K562 (cell line): Measurements from ENCODE around the gene LYSMD4.

Experiments used
- BRCA1 ChIP-seq, 2 experiments: fragments of 450-650 bp in 1 of 2; sonication (generic) in 1 of 2; formaldehyde crosslinking in 1 of 2; IDR thresholded peaks; 2 replicates each; pipeline versions ENCODE4 v1.5.0 to v1.6.1; 2017 to 2020; ENCODE audit warnings: mild to moderate bottlenecking in 1 of 2, missing genetic modification reagents in 1 of 2
- ERF ChIP-seq: fragments of 450-650 bp; formaldehyde crosslinking; IDR thresholded peaks from 2 replicates; pipeline ENCODE4 v1.4.0; 2020; ENCODE audit warnings: mild to moderate bottlenecking, mixed read lengths
- ETS1 ChIP-seq: conservative IDR thresholded peaks from 2 replicates; pipeline ENCODE4 v1.6.1; 2011; ENCODE audit warnings: low read depth, mild to moderate bottlenecking, low read length; ENCODE audit not compliant: control insufficient read depth
- HNRNPH1 ChIP-seq: fragments of 200-400 bp; formaldehyde crosslinking; optimal IDR thresholded peaks from 2 replicates; pipeline ENCODE3; 2017; ENCODE audit warnings: low read depth, mild to moderate bottlenecking, low read length, moderate library complexity
- KDM5B ChIP-seq: fragments of 200-600 bp; sonication (generic); IDR thresholded peaks from 2 replicates; pipeline ENCODE4 v1.6.1; 2012; ENCODE audit warnings: low read depth, mild to moderate bottlenecking, moderate library complexity, low read length, control low read depth, inconsistent platforms; ENCODE audit not compliant: insufficient replicate concordance
- MAX ChIP-seq: sonication (generic); formaldehyde crosslinking; IDR thresholded peaks from 2 replicates; pipeline ENCODE4 v1.9.0; 2022; ENCODE audit warnings: mild to moderate bottlenecking, missing genetic modification reagents
- NFRKB ChIP-seq: fragments of 450-650 bp; IDR thresholded peaks from 2 replicates; pipeline ENCODE4 v1.6.1; 2016; ENCODE audit warnings: low read depth
- NFXL1 ChIP-seq: fragments of 450-650 bp; formaldehyde crosslinking; IDR thresholded peaks from 2 replicates; pipeline ENCODE4 v1.4.0; 2021; ENCODE audit warnings: mild to moderate bottlenecking
- NFYB ChIP-seq: IDR thresholded peaks from 2 replicates; pipeline ENCODE4 v1.6.1; 2011; ENCODE audit warnings: mild to moderate bottlenecking, moderate library complexity; ENCODE audit not compliant: insufficient read length; ENCODE audit errors: extremely low read depth
- POU5F1 ChIP-seq: fragments of 150-350 bp; IDR thresholded peaks from 2 replicates; pipeline ENCODE4 v1.6.1; 2014; ENCODE audit warnings: borderline replicate concordance, low read length, low read depth, mild to moderate bottlenecking; ENCODE audit not compliant: partially characterized antibody
- RFX5 ChIP-seq: IDR thresholded peaks from 2 replicates; pipeline ENCODE4 v1.6.1; 2011; ENCODE audit warnings: low read depth, mild to moderate bottlenecking, improper control_type of control experiment, low read length
- TBP ChIP-seq: optimal IDR thresholded peaks from 2 replicates; pipeline ENCODE3; 2011; ENCODE audit warnings: low read depth, low read length, improper control_type of control experiment
- ZNF12 ChIP-seq: sonication (generic); formaldehyde crosslinking; IDR thresholded peaks from 2 replicates; pipeline ENCODE4 v1.4.0; 2020; ENCODE audit warnings: mild to moderate bottlenecking, missing genetic modification reagents

GRCh38 chr15:99736702-99737101, 3.5 kb upstream of the LYSMD4 start:
- TF ChIP-seq NFXL1 = no peak
- no peak for TF ChIP-seq NFYB
- TF ChIP-seq KDM5B = no peak
- TF ChIP-seq NFRKB = no peak
- no peak for TF ChIP-seq MAX (CRISPR knock-in tag)
- no peak for TF ChIP-seq ERF (CRISPR knock-in tag)
- TF ChIP-seq HNRNPH1 = no peak
- no peak for TF ChIP-seq POU5F1
- no peak for TF ChIP-seq TBP
- no peak for TF ChIP-seq ZNF12 (CRISPR knock-in tag)
- TF ChIP-seq ETS1 = no peak
- TF ChIP-seq RFX5 = no peak
- TF ChIP-seq BRCA1 (IDR thresholded peaks at IDR 0.05) = no peak
- TF ChIP-seq BRCA1 (CRISPR knock-in tag; IDR thresholded peaks at IDR 0.05) = no peak
